ENCODE results near the gene SEMA4A. TPM values are rescaled to one million over a fixed set of nuclear protein-coding genes. Genes with fewer than 3 reads are reported as not detected.

Gene SEMA4A
- total and polyA plus RNA-seq, 4 donors = 1.1 to 3.5 (median 1.7) TPM

- 95% methylated on average over 3 of the region's 3 CpGs for WGBS
Observed at GRCh38 chr1:156204686-156205085, 51.3 kb downstream of the SEMA4A start.

GRCh38 chr1:156211243-156211642 is 57.9 kb downstream of the SEMA4A start:
- Histone ChIP-seq H3K4me1 (ENCODE audit: control insufficient read depth in 4 of 4, insufficient read depth in 4 of 4, low read length in 3 of 4) (peaks cover 1 to 25% (median 14%) of the 10 kb centered on the region in 4 donors), H3K9ac (ENCODE audit: low read depth in 1 of 2, low read length in 2 of 2) (no peak overlapping the region), H3K36me3 (ENCODE audit: control insufficient read depth in 4 of 4, insufficient read depth in 3 of 4, low read depth in 1 of 4, low read length in 3 of 4) (peaks cover 2 to 40% (median 28%) of the 10 kb centered on the region in 4 donors), H3K27me3 (ENCODE audit: control insufficient read depth in 4 of 4, insufficient read depth in 4 of 4, low read length in 3 of 4) (no peaks in the 10 kb centered on the region), H3K9me3 (ENCODE audit: control insufficient read depth in 4 of 4, low read length in 3 of 4) (no peaks in the 10 kb centered on the region), H3K27ac (ENCODE audit: low read depth in 1 of 2, low read length in 2 of 2) (no peak overlapping the region), H3K4me3 (ENCODE audit: low read depth in 1 of 3, low read length in 3 of 3) (no peak overlapping the region)
- WGBS = 97% methylated on average over 3 of the region's 3 CpGs
- DNase-seq (ENCODE audit: low spot score) = no peak
- no peak for TF ChIP-seq FOXA1 (IDR thresholded peaks at IDR 0.05)
- TF ChIP-seq, protein P1, sequence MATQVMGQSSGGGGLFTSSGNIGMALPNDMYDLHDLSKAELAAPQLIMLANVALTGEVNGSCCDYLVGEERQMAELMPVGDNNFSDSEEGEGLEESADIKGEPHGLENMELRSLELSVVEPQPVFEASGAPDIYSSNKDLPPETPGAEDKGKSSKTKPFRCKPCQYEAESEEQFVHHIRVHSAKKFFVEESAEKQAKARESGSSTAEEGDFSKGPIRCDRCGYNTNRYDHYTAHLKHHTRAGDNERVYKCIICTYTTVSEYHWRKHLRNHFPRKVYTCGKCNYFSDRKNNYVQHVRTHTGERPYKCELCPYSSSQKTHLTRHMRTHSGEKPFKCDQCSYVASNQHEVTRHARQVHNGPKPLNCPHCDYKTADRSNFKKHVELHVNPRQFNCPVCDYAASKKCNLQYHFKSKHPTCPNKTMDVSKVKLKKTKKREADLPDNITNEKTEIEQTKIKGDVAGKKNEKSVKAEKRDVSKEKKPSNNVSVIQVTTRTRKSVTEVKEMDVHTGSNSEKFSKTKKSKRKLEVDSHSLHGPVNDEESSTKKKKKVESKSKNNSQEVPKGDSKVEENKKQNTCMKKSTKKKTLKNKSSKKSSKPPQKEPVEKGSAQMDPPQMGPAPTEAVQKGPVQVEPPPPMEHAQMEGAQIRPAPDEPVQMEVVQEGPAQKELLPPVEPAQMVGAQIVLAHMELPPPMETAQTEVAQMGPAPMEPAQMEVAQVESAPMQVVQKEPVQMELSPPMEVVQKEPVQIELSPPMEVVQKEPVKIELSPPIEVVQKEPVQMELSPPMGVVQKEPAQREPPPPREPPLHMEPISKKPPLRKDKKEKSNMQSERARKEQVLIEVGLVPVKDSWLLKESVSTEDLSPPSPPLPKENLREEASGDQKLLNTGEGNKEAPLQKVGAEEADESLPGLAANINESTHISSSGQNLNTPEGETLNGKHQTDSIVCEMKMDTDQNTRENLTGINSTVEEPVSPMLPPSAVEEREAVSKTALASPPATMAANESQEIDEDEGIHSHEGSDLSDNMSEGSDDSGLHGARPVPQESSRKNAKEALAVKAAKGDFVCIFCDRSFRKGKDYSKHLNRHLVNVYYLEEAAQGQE (IDR thresholded peaks at IDR 0.05) = no peak
- no peak for TF ChIP-seq YY1 (IDR thresholded peaks at IDR 0.05)
- TF ChIP-seq ZBTB33 (IDR thresholded peaks at IDR 0.05) = no peak
- TF ChIP-seq NR2F2 (IDR thresholded peaks at IDR 0.05) = no peak
- TF ChIP-seq, protein P2, sequence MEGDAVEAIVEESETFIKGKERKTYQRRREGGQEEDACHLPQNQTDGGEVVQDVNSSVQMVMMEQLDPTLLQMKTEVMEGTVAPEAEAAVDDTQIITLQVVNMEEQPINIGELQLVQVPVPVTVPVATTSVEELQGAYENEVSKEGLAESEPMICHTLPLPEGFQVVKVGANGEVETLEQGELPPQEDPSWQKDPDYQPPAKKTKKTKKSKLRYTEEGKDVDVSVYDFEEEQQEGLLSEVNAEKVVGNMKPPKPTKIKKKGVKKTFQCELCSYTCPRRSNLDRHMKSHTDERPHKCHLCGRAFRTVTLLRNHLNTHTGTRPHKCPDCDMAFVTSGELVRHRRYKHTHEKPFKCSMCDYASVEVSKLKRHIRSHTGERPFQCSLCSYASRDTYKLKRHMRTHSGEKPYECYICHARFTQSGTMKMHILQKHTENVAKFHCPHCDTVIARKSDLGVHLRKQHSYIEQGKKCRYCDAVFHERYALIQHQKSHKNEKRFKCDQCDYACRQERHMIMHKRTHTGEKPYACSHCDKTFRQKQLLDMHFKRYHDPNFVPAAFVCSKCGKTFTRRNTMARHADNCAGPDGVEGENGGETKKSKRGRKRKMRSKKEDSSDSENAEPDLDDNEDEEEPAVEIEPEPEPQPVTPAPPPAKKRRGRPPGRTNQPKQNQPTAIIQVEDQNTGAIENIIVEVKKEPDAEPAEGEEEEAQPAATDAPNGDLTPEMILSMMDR (IDR thresholded peaks at IDR 0.05; ENCODE audit: low read depth, low read length, missing input control) = no peak
- TF ChIP-seq, protein P3, sequence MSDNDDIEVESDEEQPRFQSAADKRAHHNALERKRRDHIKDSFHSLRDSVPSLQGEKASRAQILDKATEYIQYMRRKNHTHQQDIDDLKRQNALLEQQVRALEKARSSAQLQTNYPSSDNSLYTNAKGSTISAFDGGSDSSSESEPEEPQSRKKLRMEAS (IDR thresholded peaks at IDR 0.05) = no peak
- TF ChIP-seq, protein P4, sequence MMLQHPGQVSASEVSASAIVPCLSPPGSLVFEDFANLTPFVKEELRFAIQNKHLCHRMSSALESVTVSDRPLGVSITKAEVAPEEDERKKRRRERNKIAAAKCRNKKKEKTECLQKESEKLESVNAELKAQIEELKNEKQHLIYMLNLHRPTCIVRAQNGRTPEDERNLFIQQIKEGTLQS (IDR thresholded peaks at IDR 0.05) = no peak
- no peak for TF ChIP-seq TAF1 (conservative IDR thresholded peaks at IDR 0.05)
- TF ChIP-seq FOXA2 (IDR thresholded peaks at IDR 0.05) = no peak
- no peak for TF ChIP-seq GABPA (IDR thresholded peaks at IDR 0.05 in 1 of 2, conservative IDR thresholded peaks at IDR 0.05 in 1 of 2)

More at GRCh38 chr1:156204686-156205085, 51.3 kb downstream of the SEMA4A start:
- peaks cover 0 to 21% (median 11%) of the 10 kb centered on the region in 4 donors for H3K4me1 ChIP-seq (ENCODE audit: control insufficient read depth in 4 of 4, insufficient read depth in 4 of 4, low read length in 3 of 4)
- H3K9ac ChIP-seq (ENCODE audit: low read depth in 1 of 2, low read length in 2 of 2) = no peak overlapping the region
- DNase-seq (ENCODE audit: low spot score) = no peak
- no peak for TF ChIP-seq FOXA2 (IDR thresholded peaks at IDR 0.05)
- TF ChIP-seq, protein P1 (IDR thresholded peaks at IDR 0.05) = no peak
- no peak for TF ChIP-seq FOXA1 (IDR thresholded peaks at IDR 0.05)
- TF ChIP-seq YY1 (IDR thresholded peaks at IDR 0.05) = no peak
- no peak for TF ChIP-seq ZBTB33 (IDR thresholded peaks at IDR 0.05)
- TF ChIP-seq HNF4G (IDR thresholded peaks at IDR 0.05) = no peak
- no peaks in the 10 kb centered on the region for H3K27me3 ChIP-seq (ENCODE audit: control insufficient read depth in 4 of 4, insufficient read depth in 4 of 4, low read length in 3 of 4)
- H3K4me3 ChIP-seq (ENCODE audit: low read depth in 1 of 3, low read length in 3 of 3) = no peak overlapping the region
- peaks cover 3 to 47% (median 39%) of the 10 kb centered on the region in 4 donors for H3K36me3 ChIP-seq (ENCODE audit: control insufficient read depth in 4 of 4, insufficient read depth in 3 of 4, low read depth in 1 of 4, low read length in 3 of 4)
- no peak overlapping the region for H3K27ac ChIP-seq (ENCODE audit: low read depth in 1 of 2, low read length in 2 of 2)
- H3K9me3 ChIP-seq (ENCODE audit: control insufficient read depth in 4 of 4, low read length in 3 of 4) = no peaks in the 10 kb centered on the region
